HG02610 (cell line): ENCODE data around the gene EPB41.

Source experiments
- ATAC-seq: cut with Tn5 transposase; IDR thresholded peaks from one replicate; pipeline ENCODE4 v1.9.1; 2021; ENCODE audit warnings: mild to moderate bottlenecking, moderate library complexity; ENCODE audit not compliant: unreplicated experiment

Gene EPB41

DNA sequence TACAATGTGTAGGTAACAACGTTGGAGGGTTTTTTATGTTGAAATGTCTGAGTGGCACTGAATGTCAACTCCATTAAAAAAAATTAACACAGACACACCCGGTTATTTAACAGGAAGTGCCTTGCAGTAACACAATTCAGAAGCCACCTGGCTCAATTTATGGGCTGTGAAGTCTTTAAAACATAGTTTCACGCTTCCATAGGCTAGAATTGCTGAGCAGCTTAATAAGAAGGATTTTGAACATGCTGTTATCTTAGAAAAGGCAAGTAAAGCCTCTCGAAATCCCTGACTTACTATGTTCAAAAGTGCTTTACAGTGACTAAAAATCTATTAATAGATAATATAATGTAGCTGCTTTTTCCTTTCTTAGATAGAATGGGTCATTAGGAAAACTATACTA is 247.7 kb downstream of the EPB41 start:
- no peak for ATAC-seq

DNA sequence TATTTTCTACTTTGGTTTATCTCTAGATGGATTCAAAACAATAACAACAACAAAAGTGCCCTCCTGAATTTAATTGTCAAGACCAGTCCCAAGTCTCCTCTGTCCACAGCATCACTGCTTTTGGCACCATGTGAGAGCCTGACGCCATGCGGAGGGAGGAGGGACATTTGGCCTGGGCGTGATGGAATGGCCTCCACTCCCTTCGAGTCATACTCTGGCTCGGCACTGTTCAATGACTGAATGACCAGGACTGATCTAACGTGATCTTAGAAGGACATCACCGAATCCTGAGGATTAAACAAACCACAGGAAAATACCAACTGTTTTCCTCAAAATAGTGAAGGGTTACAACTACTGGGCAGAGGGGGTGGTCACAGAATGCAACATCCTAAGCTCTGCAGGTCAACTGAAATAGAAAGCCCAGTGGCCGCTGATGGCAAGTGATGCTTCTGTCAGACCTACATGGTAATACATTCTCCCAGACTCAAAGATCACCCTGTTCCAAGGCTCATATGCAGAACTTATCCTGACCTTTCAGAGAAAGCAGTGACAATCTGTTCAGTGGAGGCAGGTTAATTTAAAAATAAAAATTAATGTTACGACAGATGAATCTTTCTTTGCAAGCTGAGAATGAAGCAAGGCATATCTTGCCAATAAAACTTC is 248.2 kb downstream of the EPB41 start:
- ATAC-seq, result no peak

DNA sequence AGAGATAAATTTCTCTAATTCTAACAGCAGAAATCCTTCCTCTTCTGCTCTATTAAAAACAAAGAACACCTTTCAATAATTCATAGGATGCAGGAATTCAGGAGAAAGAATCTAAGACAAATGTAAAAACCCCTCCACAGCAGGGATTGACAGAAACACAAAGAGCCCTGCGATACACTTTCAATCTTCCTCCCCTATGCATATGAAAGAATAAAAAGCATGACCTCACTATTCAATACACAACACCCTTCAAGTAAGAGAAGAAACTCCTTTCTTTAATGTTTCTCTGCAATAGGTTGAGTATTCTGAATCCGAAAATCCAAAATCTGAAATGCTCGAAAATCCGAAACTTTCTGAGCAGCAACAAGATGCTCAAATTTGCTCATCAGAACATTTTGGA is 250.2 kb downstream of the EPB41 start:
- ATAC-seq, result no peak

DNA sequence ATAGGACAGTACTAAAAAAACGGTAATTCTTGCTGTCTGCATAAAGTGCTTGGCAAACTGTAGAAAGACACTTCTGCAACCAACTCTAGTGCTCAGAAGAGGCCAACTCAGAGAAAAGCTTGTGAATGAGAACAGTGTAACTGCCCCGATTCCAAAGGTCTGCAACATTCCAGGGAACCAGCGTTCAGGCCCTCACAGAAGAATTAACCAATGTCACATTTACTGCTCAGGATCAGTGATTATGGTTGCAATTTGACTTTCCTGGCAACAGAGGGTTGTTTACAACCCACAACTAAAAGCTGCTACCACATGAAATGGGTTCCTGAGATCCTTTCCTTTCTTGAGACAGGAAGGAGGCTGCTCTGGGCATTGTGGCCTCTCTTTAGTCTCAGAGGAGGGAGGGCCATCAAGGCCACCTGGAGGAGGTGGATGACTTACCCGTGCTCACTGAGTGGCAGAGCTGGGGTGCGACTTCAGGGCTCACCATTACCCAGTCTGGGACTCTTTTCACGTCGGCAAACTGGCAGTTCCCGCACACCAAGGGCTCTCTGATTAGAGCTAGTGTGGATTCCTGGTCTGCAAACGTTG is 252.0 kb downstream of the EPB41 start:
- ATAC-seq, result no peak

DNA sequence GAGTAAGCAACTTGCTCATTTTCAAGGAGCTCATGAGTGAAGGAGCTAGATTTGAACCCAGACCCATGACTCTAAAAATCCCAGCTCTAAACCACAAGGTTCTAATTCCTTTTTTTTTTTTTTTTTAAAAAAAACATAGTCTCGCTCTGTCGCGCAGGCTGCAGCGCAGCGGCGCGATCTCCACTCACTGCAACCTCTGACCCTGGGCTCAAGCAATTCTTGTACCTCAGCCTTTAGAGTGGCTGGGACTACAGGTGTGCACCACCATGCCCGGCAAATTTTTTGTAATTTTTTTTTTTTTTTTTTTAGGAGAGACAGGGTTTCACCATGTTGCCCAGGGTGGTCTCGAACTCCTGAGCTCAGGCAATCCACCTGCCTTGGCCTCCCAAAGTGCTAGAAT is 253.5 kb downstream of the EPB41 start:
- no peak for ATAC-seq
